ENCODE results near the gene TTC23L.

GRCh38 chr5:34834794-34835089 is 4.2 kb upstream of the TTC23L start:
- TF ChIP-seq EZH2 (IDR thresholded peaks at IDR 0.05; ENCODE audit: low read length, missing control alignments) (no peak), CTCF (conservative IDR thresholded peaks at IDR 0.05 in 1 of 2, IDR thresholded peaks at IDR 0.05 in 1 of 2; ENCODE audit: low read depth in 1 of 2, low read length in 2 of 2) (no peak)
